ENCODE data around the gene RHOJ.

- TF ChIP-seq MYC (IDR thresholded peaks at IDR 0.05; ENCODE audit: insufficient read depth, insufficient read length, insufficient replicate concordance, low read length, severe bottlenecking) = no peak
- TF ChIP-seq, protein P1, sequence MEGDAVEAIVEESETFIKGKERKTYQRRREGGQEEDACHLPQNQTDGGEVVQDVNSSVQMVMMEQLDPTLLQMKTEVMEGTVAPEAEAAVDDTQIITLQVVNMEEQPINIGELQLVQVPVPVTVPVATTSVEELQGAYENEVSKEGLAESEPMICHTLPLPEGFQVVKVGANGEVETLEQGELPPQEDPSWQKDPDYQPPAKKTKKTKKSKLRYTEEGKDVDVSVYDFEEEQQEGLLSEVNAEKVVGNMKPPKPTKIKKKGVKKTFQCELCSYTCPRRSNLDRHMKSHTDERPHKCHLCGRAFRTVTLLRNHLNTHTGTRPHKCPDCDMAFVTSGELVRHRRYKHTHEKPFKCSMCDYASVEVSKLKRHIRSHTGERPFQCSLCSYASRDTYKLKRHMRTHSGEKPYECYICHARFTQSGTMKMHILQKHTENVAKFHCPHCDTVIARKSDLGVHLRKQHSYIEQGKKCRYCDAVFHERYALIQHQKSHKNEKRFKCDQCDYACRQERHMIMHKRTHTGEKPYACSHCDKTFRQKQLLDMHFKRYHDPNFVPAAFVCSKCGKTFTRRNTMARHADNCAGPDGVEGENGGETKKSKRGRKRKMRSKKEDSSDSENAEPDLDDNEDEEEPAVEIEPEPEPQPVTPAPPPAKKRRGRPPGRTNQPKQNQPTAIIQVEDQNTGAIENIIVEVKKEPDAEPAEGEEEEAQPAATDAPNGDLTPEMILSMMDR (IDR thresholded peaks at IDR 0.05 in 2 of 3, conservative IDR thresholded peaks at IDR 0.05 in 1 of 3; ENCODE audit: control insufficient read depth in 2 of 3, extremely low read depth in 1 of 3, insufficient read depth in 1 of 3, low read depth in 3 of 3, low read length in 3 of 3) = no peak
- no peak for TF ChIP-seq FOS (IDR thresholded peaks at IDR 0.05; ENCODE audit: borderline replicate concordance, extremely low read depth, insufficient read length)
- no peak for TF ChIP-seq ZNF24 (IDR thresholded peaks at IDR 0.05)
- TF ChIP-seq MAX (IDR thresholded peaks at IDR 0.05; ENCODE audit: low read depth, low read length) = no peak
Measured at GRCh38 chr14:63241096-63241495, 36.9 kb downstream of the RHOJ start.
